Activated T-cell treated with anti-CD3 and anti-CD28 coated beads, Interleukin-2, amount 50 U/mL, for 4 hours (primary cell): ENCODE measurements around the gene CHRNA1. TPM values are rescaled to one million over a fixed set of nuclear protein-coding genes. Genes with fewer than 3 reads are reported as not detected.
A peak's percentile ranks its signal among the peaks of the same experiment; 100 is the strongest.

Experiments
- ATAC-seq, 2 donors: fragments of 200-7000 bp; cut with Tn5 transposase; one replicate each; pipeline ENCODE4 v1.10.0; 2021
- DNase-seq: peaks from one replicate; pipeline ENCODE4 v3.0.0-alpha.2; 2020
- H3K27me3 Mint-ChIP-seq: one replicate; pipeline ENCODE4 v1.8.0; 2021; ENCODE audit warnings: low read depth, mixed read lengths
- H3K36me3 Mint-ChIP-seq: one replicate; pipeline ENCODE4 v1.8.0; 2022; ENCODE audit warnings: mixed read lengths; ENCODE audit not compliant: insufficient read depth
- H3K4me1 Mint-ChIP-seq: one replicate; pipeline ENCODE4 v1.8.0; 2021; ENCODE audit warnings: low read depth, mixed read lengths
- H3K4me3 Mint-ChIP-seq: one replicate; pipeline ENCODE4 v1.8.0; 2021; ENCODE audit warnings: mild to moderate bottlenecking, moderate library complexity, mixed read lengths
- H3K9me3 Mint-ChIP-seq: one replicate; pipeline ENCODE4 v1.8.0; 2021; ENCODE audit warnings: mixed read lengths
- total RNA-seq, 3 donors: library from RNA; stranded (reverse); gene quantifications; one replicate each; pipeline ENCODE4 v1.2.1, GENCODE V29; 2021

CHRNA1 gene
- total RNA-seq, 3 donors from 2014 or later = not detected

GRCh38 chr2:174776675-174777074 lies 12.4 kb upstream of the CHRNA1 start:
- Mint-ChIP-seq H3K4me1 (peaks cover 46% of the 10 kb centered on the region), H3K36me3 (no peaks in the 10 kb centered on the region), H3K4me3 (no peak overlapping the region)

GRCh38 chr2:174776223-174776622 lies 12.0 kb upstream of the CHRNA1 start:
- Mint-ChIP-seq H3K9me3 (no peaks in the 10 kb centered on the region), H3K27me3 (no peaks in the 10 kb centered on the region), H3K4me3 (no peak overlapping the region), H3K36me3 (no peaks in the 10 kb centered on the region), H3K4me1 (peaks cover 46% of the 10 kb centered on the region)
- DNase-seq (no peak), ATAC-seq (no peak)

More at GRCh38 chr2:174776675-174777074, 12.4 kb upstream of the CHRNA1 start:
- no peak for ATAC-seq
- Mint-ChIP-seq H3K27me3 (no peaks in the 10 kb centered on the region), H3K9me3 (no peaks in the 10 kb centered on the region)
- DNase-seq = no peak

- H3K9me3 Mint-ChIP-seq = no peaks in the 10 kb centered on the region
- no peaks in the 10 kb centered on the region for H3K36me3 Mint-ChIP-seq
- H3K27me3 Mint-ChIP-seq = no peaks in the 10 kb centered on the region
- H3K4me3 Mint-ChIP-seq = no peak overlapping the region
- no peak for ATAC-seq
- H3K4me1 Mint-ChIP-seq = peaks cover 45% of the 10 kb centered on the region
- DNase-seq = no peak
Measured at GRCh38 chr2:174775571-174775980, 11.3 kb upstream of the CHRNA1 start.

- no peak for ATAC-seq
- Mint-ChIP-seq H3K27me3 (no peaks in the 10 kb centered on the region), H3K36me3 (no peaks in the 10 kb centered on the region), H3K9me3 (no peaks in the 10 kb centered on the region), H3K4me1 (peaks cover 39% of the 10 kb centered on the region), H3K4me3 (no peak overlapping the region)
- no peak for DNase-seq
Measured at GRCh38 chr2:174774886-174775285, 10.6 kb upstream of the CHRNA1 start.

GRCh38 chr2:174773215-174773614 lies 8.9 kb upstream of the CHRNA1 start:
- no peak for ATAC-seq
- DNase-seq = no peak
- Mint-ChIP-seq H3K4me3 (no peak overlapping the region), H3K4me1 (peaks cover 23% of the 10 kb centered on the region), H3K36me3 (no peaks in the 10 kb centered on the region), H3K9me3 (no peaks in the 10 kb centered on the region), H3K27me3 (peaks cover 2% of the 10 kb centered on the region)

- Mint-ChIP-seq H3K27me3 (peaks cover 2% of the 10 kb centered on the region), H3K4me3 (no peak overlapping the region), H3K36me3 (no peaks in the 10 kb centered on the region), H3K9me3 (no peaks in the 10 kb centered on the region), H3K4me1 (peaks cover 15% of the 10 kb centered on the region)
- ATAC-seq = no peak
- DNase-seq = no peak
Measured at GRCh38 chr2:174772472-174772801, 8.2 kb upstream of the CHRNA1 start.

GRCh38 chr2:174771631-174772471 lies 7.6 kb upstream of the CHRNA1 start:
- ATAC-seq = peak; percentile 57 to 72
- peaks cover 2% of the 10 kb centered on the region for H3K27me3 Mint-ChIP-seq
- H3K4me1 Mint-ChIP-seq = peaks cover 12% of the 10 kb centered on the region
- peak; percentile 28 for DNase-seq
- H3K36me3 Mint-ChIP-seq = no peaks in the 10 kb centered on the region
- H3K4me3 Mint-ChIP-seq = no peak overlapping the region
- no peaks in the 10 kb centered on the region for H3K9me3 Mint-ChIP-seq

GRCh38 chr2:174771136-174771535 lies 6.9 kb upstream of the CHRNA1 start:
- ATAC-seq (no peak), DNase-seq (no peak)
- H3K36me3 Mint-ChIP-seq = no peaks in the 10 kb centered on the region
- H3K9me3 Mint-ChIP-seq = no peaks in the 10 kb centered on the region
- H3K4me1 Mint-ChIP-seq = peaks cover 8% of the 10 kb centered on the region
- peaks cover 2% of the 10 kb centered on the region for H3K27me3 Mint-ChIP-seq
- no peak overlapping the region for H3K4me3 Mint-ChIP-seq

- Mint-ChIP-seq H3K27me3 (peaks cover 6% of the 10 kb centered on the region), H3K4me1 (no peaks in the 10 kb centered on the region), H3K9me3 (no peaks in the 10 kb centered on the region), H3K36me3 (no peaks in the 10 kb centered on the region), H3K4me3 (no peak overlapping the region)
- DNase-seq (no peak), ATAC-seq (no peak)
Measured at GRCh38 chr2:174768557-174768956, 4.3 kb upstream of the CHRNA1 start.

GRCh38 chr2:174766271-174766670 lies 2.0 kb upstream of the CHRNA1 start:
- H3K9me3 Mint-ChIP-seq = no peaks in the 10 kb centered on the region
- DNase-seq (no peak), ATAC-seq (no peak)
- peaks cover 6% of the 10 kb centered on the region for H3K27me3 Mint-ChIP-seq
- no peaks in the 10 kb centered on the region for H3K36me3 Mint-ChIP-seq
- peaks cover 3% of the 10 kb centered on the region for H3K4me1 Mint-ChIP-seq
- no peak overlapping the region for H3K4me3 Mint-ChIP-seq

- no peak for ATAC-seq
- no peak for DNase-seq
- no peaks in the 10 kb centered on the region for H3K36me3 Mint-ChIP-seq
Measured at GRCh38 chr2:174765576-174765975, 1.3 kb upstream of the CHRNA1 start.

GRCh38 chr2:174763780-174764179 lies 492 bp downstream of the CHRNA1 start:
- no peaks in the 10 kb centered on the region for H3K36me3 Mint-ChIP-seq
- DNase-seq (no peak), ATAC-seq (no peak)
- peaks cover 3% of the 10 kb centered on the region for H3K4me1 Mint-ChIP-seq
- no peaks in the 10 kb centered on the region for H3K9me3 Mint-ChIP-seq
- H3K4me3 Mint-ChIP-seq = no peak overlapping the region
- peaks cover 6% of the 10 kb centered on the region for H3K27me3 Mint-ChIP-seq

More at GRCh38 chr2:174765576-174765975, 1.3 kb upstream of the CHRNA1 start:
- Mint-ChIP-seq H3K4me1 (peaks cover 3% of the 10 kb centered on the region), H3K9me3 (no peaks in the 10 kb centered on the region), H3K4me3 (no peak overlapping the region), H3K27me3 (peaks cover 6% of the 10 kb centered on the region)

GRCh38 chr2:174762464-174762863 lies 1.8 kb downstream of the CHRNA1 start:
- Mint-ChIP-seq H3K9me3 (no peaks in the 10 kb centered on the region), H3K4me1 (peaks cover 3% of the 10 kb centered on the region), H3K36me3 (no peaks in the 10 kb centered on the region), H3K4me3 (no peak overlapping the region), H3K27me3 (peaks cover 4% of the 10 kb centered on the region)
- DNase-seq (no peak), ATAC-seq (no peak)

- Mint-ChIP-seq H3K27me3 (peaks cover 4% of the 10 kb centered on the region), H3K9me3 (no peaks in the 10 kb centered on the region), H3K36me3 (no peaks in the 10 kb centered on the region), H3K4me1 (peaks cover 3% of the 10 kb centered on the region), H3K4me3 (no peak overlapping the region)
- no peak for DNase-seq
- ATAC-seq = no peak
Measured at GRCh38 chr2:174761837-174762236, 2.4 kb downstream of the CHRNA1 start.

- H3K4me3 Mint-ChIP-seq = no peak overlapping the region
- no peaks in the 10 kb centered on the region for H3K9me3 Mint-ChIP-seq
- no peak for DNase-seq
- H3K4me1 Mint-ChIP-seq = peaks cover 3% of the 10 kb centered on the region
- peaks cover 4% of the 10 kb centered on the region for H3K27me3 Mint-ChIP-seq
- no peak for ATAC-seq
- no peaks in the 10 kb centered on the region for H3K36me3 Mint-ChIP-seq
Measured at GRCh38 chr2:174760845-174761473, 3.3 kb downstream of the CHRNA1 start.
